Retina (tissue), 1 donor: ENCODE results near the gene PRKCE.
"Not testable (repeated sequence)": the region's sequence is repeated elsewhere in the genome, so short reads cannot be mapped to it uniquely, and the experiment has no call there.

Experiments used
- DNase-seq: peaks from one replicate; pipeline ENCODE4 v3.0.0-alpha.2; 2016

Gene PRKCE

GRCh38 chr2:45897842-45898241 lies 246.4 kb downstream of the PRKCE start:
- DNase-seq = no peak

GRCh38 chr2:45898819-45899218 lies 247.3 kb downstream of the PRKCE start:
- no peak for DNase-seq

DNA sequence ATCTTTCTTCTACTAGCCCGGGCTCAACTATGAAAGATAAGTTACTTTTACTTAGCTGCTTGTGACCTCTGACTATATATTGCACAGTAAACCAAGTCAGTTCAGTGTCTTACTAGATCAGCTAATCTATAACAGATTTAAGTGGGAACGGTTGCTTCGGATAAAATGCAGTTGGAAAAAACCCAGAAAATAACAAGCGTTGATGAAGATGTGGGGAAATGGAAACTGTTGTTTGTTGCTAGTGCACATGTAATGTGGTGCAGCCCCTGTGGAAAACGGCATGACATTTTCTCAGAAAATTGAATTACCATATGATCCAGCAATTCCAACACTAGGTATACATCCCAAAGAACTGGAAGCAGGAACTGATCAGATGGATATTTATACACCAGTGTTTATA lies 248.5 kb downstream of the PRKCE start:
- no peak for DNase-seq

GRCh38 chr2:45901468-45902032 lies 250.1 kb downstream of the PRKCE start:
- DNase-seq = no peak

DNA sequence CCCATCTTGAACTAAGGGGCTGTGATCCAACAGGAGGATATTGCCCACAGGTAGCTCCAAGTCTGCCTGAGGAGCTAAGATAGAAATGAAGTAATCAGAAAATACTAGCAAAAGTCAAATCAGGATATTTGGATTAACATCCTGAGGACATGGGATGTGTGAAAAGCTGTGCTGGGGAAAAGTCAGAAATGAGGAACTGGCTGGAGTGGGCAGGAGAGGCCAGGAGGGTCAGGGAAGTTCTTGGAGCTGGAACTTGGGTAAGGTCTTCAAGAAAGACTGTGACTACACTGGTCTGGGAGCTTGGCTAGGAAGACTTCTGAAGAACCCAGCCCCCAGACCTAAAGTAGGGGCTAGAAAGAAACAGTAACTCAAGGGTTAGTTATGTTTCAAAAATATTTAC lies 250.9 kb downstream of the PRKCE start:
- DNase-seq = no peak

- DNase-seq = no peak
Measured at GRCh38 chr2:45902781-45903375, 251.4 kb downstream of the PRKCE start.

- DNase-seq = peak; percentile 25
Measured at GRCh38 chr2:45904267-45904945, 252.9 kb downstream of the PRKCE start.

DNA sequence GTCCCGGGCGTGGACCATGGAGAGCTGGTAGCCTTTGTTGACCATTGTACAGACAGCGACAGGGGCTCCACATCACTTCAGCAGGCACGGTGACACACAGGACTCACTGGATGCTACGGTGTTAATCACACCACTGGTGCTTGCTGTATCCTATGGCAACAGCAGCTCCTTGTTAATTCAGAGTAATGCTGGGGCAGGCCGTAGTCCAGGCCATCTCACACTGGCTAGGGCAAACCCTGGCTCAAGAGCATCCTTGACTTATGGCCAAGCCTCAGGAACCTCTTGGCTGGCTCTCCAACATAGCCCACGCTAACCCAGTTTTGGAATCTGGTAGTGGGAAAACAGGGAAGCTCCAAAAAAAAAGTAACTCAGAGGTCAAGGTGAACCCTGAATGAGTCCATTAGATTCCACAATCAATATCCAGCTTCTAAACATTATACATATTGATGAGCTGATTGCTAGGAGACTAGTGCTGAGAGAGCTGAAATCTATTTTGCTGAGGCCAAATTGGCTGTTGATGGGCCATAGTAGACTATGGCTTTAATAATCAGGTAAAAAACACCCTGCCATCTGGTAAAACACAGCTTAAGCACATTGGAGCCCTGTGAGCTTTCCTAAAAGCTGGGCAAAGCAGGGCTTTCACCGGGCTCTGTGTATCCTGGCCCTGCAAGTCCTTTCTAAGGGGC lies 253.6 kb downstream of the PRKCE start:
- peak; percentile 32 for DNase-seq

DNA sequence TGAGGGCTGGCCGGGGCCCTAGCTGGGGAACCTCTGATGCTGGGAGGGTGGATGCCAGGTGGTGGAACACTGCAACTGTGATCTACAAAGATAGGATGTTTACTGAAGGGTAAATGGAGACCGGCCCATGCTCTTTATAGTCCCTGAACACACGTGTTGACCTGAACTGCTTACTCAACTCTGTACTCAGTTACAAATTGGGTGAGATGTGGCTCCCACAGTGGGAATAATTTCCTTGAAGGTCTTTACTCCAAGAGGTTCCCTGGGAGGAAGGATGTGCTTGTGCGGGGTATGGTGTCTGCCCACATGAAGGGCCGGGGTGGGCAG lies 254.1 kb downstream of the PRKCE start:
- DNase-seq = no peak

DNA sequence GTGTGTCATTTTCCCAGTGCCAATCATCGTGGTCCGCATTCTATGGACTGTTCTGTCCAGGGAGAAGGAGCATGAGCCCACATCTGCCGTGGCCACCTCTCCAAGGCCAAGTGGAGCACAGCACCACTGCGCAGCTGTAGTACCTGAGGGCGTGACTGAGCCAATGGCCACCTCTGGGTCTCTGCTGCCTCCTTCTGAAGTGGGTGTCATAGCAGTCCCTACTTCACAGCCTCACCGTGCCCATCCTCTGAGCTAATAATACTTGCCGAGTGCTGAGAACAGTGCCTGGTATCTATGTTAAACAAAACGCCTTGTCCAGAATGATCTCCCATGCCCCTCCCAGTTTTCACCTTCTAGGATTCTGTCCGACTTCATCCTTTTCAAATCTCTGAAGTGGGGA lies 256.1 kb downstream of the PRKCE start:
- no peak for DNase-seq

GRCh38 chr2:45908316-45909170 lies 257.1 kb downstream of the PRKCE start:
- no peak for DNase-seq

DNA sequence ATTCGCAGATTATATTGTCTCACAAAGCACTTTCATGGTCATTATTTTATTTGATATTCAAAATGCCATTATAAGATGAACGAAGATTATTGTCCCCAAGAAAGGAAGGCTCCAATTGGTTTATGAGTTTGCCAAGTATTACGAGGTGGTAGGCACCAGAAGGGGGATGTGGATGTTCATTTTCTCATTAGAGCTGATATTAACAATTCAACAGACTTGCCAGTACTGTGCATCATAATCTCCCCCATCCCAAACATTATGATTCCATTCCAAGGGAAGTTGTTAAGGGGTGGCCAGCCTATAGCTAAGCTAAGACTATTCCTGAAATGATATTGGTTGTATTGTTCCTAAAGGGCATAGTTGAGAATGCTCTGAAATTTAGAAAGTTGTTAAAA lies 257.7 kb downstream of the PRKCE start:
- no peak for DNase-seq

GRCh38 chr2:45909677-45910191 lies 258.3 kb downstream of the PRKCE start:
- DNase-seq = no peak

GRCh38 chr2:45910473-45911060 lies 259.1 kb downstream of the PRKCE start:
- DNase-seq = no peak

GRCh38 chr2:45911538-45911937 lies 260.1 kb downstream of the PRKCE start:
- no peak for DNase-seq

DNA sequence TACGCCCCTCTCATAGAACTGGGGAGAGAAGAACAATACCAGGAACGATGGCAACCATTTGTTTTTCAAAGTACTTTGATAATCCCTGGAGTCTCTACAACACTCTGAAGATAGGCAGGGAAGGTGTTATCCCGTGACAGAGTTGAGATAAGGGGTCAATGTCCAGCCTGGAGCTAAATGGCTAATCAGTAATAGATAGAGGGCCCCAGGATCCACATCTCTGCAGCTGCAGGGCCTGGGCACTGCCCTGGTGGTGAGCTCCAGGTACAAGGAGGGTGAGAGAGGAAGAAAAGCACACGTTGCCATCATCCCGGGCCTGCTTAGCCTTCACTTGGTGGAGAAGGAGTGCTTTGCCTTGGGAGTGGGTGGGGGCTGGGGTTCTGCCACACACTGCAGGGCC lies 260.6 kb downstream of the PRKCE start:
- no peak for DNase-seq

DNA sequence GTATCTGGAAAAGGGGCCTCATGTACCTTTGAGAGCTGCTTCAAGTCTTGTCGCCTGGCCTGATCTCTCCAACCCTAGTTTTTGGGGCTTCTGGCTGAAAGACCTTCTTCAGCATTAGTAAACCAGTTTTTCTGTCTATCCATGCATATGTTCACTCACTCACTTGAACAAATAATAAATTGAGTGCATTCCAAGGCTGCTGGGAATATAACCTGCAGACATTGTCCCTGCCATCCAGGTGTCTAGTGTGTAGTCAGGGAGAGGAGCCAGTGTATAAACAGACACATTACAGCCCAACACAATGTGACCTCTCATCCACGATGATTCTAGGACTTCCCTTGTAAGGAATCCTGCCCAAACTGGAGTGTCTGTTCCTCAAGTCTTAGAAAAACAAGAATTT lies 262.1 kb downstream of the PRKCE start:
- DNase-seq = no peak

GRCh38 chr2:45915523-45915922 lies 264.0 kb downstream of the PRKCE start:
- no peak for DNase-seq

- DNase-seq = not testable (repeated sequence)
Measured at GRCh38 chr2:45917561-45918176, 266.2 kb downstream of the PRKCE start.

GRCh38 chr2:45918463-45919159 lies 267.1 kb downstream of the PRKCE start:
- no peak for DNase-seq

DNA sequence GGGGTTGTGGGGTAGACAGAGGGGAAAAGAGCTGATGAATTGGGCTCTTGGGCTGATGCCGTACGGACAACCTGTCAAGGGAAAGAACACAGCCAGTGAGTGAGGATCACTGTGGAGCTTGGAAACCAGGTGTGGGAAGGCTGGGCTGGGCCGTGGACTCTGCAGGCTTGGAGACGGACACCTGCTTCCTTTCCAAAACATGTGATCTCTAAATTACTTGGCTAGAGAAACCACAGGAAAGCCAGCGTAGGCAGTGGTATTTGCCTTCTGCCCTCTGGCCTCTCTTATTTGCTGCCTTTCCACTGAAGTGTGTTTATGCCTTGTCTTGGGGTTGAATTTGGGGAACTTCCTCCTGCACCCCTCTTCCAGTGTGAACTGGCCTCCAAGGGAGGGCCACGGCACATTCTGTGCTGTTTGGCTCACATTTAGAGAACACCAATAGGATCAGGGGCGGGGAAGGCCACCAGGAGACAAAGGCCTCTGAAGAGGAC lies 267.7 kb downstream of the PRKCE start:
- DNase-seq = no peak
